Caco-2 (cell line): ENCODE data around the gene TPK1. TPM values are rescaled to one million over a fixed set of nuclear protein-coding genes. Genes with fewer than 3 reads are reported as not detected.

Source experiments
- BruUV-seq: library from RNA; stranded (reverse); fragments of 400-500 nt; replicated peaks from 2 replicates; lab custom pipeline; 2021; lab: Mats Ljungman, UMichigan
- CTCF ChIA-PET: fragments of 300-600 bp; sonication (Branson Sonifier 250); formaldehyde crosslinking; loops from one replicate; lab custom pipeline; 2022; ENCODE audit warnings: antibody characterized with exemption; lab: Charles Lee
- POLR2A ChIA-PET: fragments of 300-600 bp; sonication (Branson Sonifier 250); formaldehyde crosslinking; loops from one replicate; lab custom pipeline; 2022; ENCODE audit warnings: antibody characterized with exemption; lab: Charles Lee
- DNase-seq, 2 experiments: peaks; one replicate each; pipeline versions ENCODE4 v3.0.0 to v3.0.0-alpha.2; 2020 to 2022
- H3K27me3 ChIP-seq: replicated peaks from 2 replicates; pipeline ENCODE4 v1.6.0; 2011; ENCODE audit warnings: low read length; ENCODE audit not compliant: control insufficient read depth, insufficient read depth
- H3K36me3 ChIP-seq: 2 replicates; pipeline ENCODE4 v1.5.1; 2011; ENCODE audit warnings: low read length; ENCODE audit not compliant: control insufficient read depth, insufficient read depth
- H3K4me1 ChIP-seq: fragments of 250-450 bp; sonication (Bioruptor Pico); 2 replicates; pipeline ENCODE4 v1.5.1; 2020; ENCODE audit warnings: mild to moderate bottlenecking
- H3K4me3 ChIP-seq: 2 replicates; pipeline ENCODE4 v1.5.1; 2011; ENCODE audit warnings: low read depth, mild to moderate bottlenecking, control low read depth, low read length
- H3K9me3 ChIP-seq: fragments of 250-450 bp; sonication (Bioruptor Pico); 2 replicates; pipeline ENCODE4 v1.5.1; 2020; ENCODE audit warnings: mild to moderate bottlenecking, moderate library complexity
- H3K27ac Mint-ChIP-seq: one replicate; pipeline ENCODE4 v1.8.0; 2022; ENCODE audit warnings: mixed read lengths; ENCODE audit not compliant: unreplicated experiment
- H3K27me3 Mint-ChIP-seq: one replicate; pipeline ENCODE4 v1.8.0; 2022; ENCODE audit warnings: mixed read lengths; ENCODE audit not compliant: insufficient read depth, unreplicated experiment
- H3K36me3 Mint-ChIP-seq: one replicate; pipeline ENCODE4 v1.8.0; 2022; ENCODE audit warnings: mild to moderate bottlenecking, mixed read lengths; ENCODE audit not compliant: insufficient read depth, unreplicated experiment
- H3K4me1 Mint-ChIP-seq: one replicate; pipeline ENCODE4 v1.8.0; 2022; ENCODE audit warnings: low read depth, mixed read lengths; ENCODE audit not compliant: unreplicated experiment
- H3K4me3 Mint-ChIP-seq: one replicate; pipeline ENCODE4 v1.8.0; 2022; ENCODE audit warnings: mild to moderate bottlenecking, moderate library complexity, mixed read lengths; ENCODE audit not compliant: unreplicated experiment
- H3K9me3 Mint-ChIP-seq: one replicate; pipeline ENCODE4 v1.8.0; 2022; ENCODE audit warnings: mixed read lengths; ENCODE audit not compliant: unreplicated experiment
- intact Hi-C: fragments of 100-400 bp; cut with micrococcal nuclease; formaldehyde crosslinking; loops from one replicate; pipeline ENCODE4 v1.10.0; 2022; ENCODE audit not compliant: unreplicated experiment
- total RNA-seq: library from RNA; stranded (reverse); gene quantifications from 2 replicates; pipeline ENCODE4 v1.2.3, GENCODE V29; 2022
- TF ChIP-seq, protein P1 (sequence below), 2 experiments: fragments of 200-600 bp in 1 of 2; IDR thresholded peaks; 1 replicate in 1 of 2; 2 replicates in 1 of 2; pipeline versions ENCODE4 v1.5.1 to v1.8.0; 2011 to 2022; ENCODE audit warnings: antibody characterized with exemption in 1 of 2, control low read depth in 1 of 2, inconsistent platforms in 1 of 2, low read depth in 1 of 2, low read length in 1 of 2, mild to moderate bottlenecking in 1 of 2, moderate library complexity in 1 of 2; ENCODE audit not compliant: insufficient read depth in 1 of 2, severe bottlenecking in 1 of 2, unreplicated experiment in 1 of 2

The TPK1 gene
- total RNA-seq, 1 experiment from 2014 or later, result 86.6 TPM

GRCh38 chr7:144525956-144526355 lies 309.9 kb downstream of the TPK1 start:
- Histone ChIP-seq H3K4me1 (no peaks in the 10 kb centered on the region), H3K4me3 (no peak overlapping the region), H3K36me3 (no peaks in the 10 kb centered on the region), H3K27me3 (no peaks in the 10 kb centered on the region), H3K9me3 (no peaks in the 10 kb centered on the region; the same call in 1 of the 2 replicates)
- Mint-ChIP-seq H3K4me3 (no peak overlapping the region), H3K27me3 (no peaks in the 10 kb centered on the region), H3K4me1 (no peaks in the 10 kb centered on the region), H3K36me3 (peaks cover 3% of the 10 kb centered on the region), H3K27ac (no peak overlapping the region), H3K9me3 (no peaks in the 10 kb centered on the region)
- BruUV-seq, result no TSS peak
- CTCF ChIA-PET, result no interaction called here
- intact Hi-C loops, result loop anchor here (2.0 kb wide), 1 partner anchor 23 kb away; no protein-coding TSS in a partner anchor
- TF ChIP-seq, protein P1, sequence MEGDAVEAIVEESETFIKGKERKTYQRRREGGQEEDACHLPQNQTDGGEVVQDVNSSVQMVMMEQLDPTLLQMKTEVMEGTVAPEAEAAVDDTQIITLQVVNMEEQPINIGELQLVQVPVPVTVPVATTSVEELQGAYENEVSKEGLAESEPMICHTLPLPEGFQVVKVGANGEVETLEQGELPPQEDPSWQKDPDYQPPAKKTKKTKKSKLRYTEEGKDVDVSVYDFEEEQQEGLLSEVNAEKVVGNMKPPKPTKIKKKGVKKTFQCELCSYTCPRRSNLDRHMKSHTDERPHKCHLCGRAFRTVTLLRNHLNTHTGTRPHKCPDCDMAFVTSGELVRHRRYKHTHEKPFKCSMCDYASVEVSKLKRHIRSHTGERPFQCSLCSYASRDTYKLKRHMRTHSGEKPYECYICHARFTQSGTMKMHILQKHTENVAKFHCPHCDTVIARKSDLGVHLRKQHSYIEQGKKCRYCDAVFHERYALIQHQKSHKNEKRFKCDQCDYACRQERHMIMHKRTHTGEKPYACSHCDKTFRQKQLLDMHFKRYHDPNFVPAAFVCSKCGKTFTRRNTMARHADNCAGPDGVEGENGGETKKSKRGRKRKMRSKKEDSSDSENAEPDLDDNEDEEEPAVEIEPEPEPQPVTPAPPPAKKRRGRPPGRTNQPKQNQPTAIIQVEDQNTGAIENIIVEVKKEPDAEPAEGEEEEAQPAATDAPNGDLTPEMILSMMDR (IDR thresholded peaks at IDR 0.05; ENCODE audit: insufficient read depth in 1 of 2, low read depth in 1 of 2, low read length in 1 of 2, severe bottlenecking in 1 of 2, unreplicated experiment in 1 of 2), result no peak
- POLR2A ChIA-PET, result no interaction called here
- DNase-seq, result no peak

- Histone ChIP-seq H3K4me1 (no peaks in the 10 kb centered on the region), H3K4me3 (no peak overlapping the region), H3K27me3 (no peaks in the 10 kb centered on the region), H3K36me3 (no peaks in the 10 kb centered on the region), H3K9me3 (no peaks in the 10 kb centered on the region; the same call in 1 of the 2 replicates)
- peaks cover 7% of the 10 kb centered on the region for H3K36me3 Mint-ChIP-seq
- CTCF ChIA-PET, result no interaction called here
- no peaks in the 10 kb centered on the region for H3K9me3 Mint-ChIP-seq
- no TSS peak for BruUV-seq
- no peak overlapping the region for H3K4me3 Mint-ChIP-seq
- no peaks in the 10 kb centered on the region for H3K4me1 Mint-ChIP-seq
- TF ChIP-seq, protein P1 (IDR thresholded peaks at IDR 0.05; ENCODE audit: insufficient read depth in 1 of 2, low read depth in 1 of 2, low read length in 1 of 2, severe bottlenecking in 1 of 2, unreplicated experiment in 1 of 2), result no peak
- intact Hi-C loops, result loop anchor here (2.0 kb wide), 1 partner anchor 21 kb away; no protein-coding TSS in a partner anchor
- POLR2A ChIA-PET, result no interaction called here
- H3K27ac Mint-ChIP-seq, result no peak overlapping the region
- no peak for DNase-seq
- no peaks in the 10 kb centered on the region for H3K27me3 Mint-ChIP-seq
Measured at GRCh38 chr7:144524271-144524670, 311.6 kb downstream of the TPK1 start.

DNA sequence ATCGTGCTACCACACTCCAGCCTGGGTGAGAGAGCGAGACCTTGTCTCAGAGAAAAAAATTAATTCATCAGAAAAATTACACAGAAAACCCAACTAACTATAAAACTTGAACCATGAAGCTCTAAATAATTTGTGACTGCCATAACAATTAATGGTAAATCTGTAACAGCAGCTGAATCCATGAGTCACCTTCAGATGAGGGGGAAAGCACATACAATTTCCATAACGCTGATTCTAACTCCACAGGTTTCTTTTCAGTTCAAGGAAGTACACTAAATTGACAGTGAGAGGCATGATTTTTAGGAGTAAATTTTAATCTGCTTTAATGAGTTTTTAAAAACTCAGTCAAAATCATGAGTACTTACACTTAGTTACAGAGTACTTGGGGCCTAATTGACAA lies 312.2 kb downstream of the TPK1 start:
- intact Hi-C loops, result loop anchor here (2.0 kb wide), 1 partner anchor 21 kb away; no protein-coding TSS in a partner anchor
- H3K4me3 ChIP-seq, result no peak overlapping the region

More for the DNA sequence above, 312.2 kb downstream of the TPK1 start:
- H3K4me3 Mint-ChIP-seq, result no peak overlapping the region
- ChIA-PET POLR2A (no interaction called here), CTCF (no interaction called here)
- peaks cover 7% of the 10 kb centered on the region for H3K36me3 Mint-ChIP-seq
- H3K4me1 Mint-ChIP-seq, result no peaks in the 10 kb centered on the region
- Histone ChIP-seq H3K36me3 (no peaks in the 10 kb centered on the region), H3K4me1 (no peaks in the 10 kb centered on the region), H3K9me3 (no peaks in the 10 kb centered on the region; the same call in 1 of the 2 replicates), H3K27me3 (no peaks in the 10 kb centered on the region)
- no peak for DNase-seq
- H3K27me3 Mint-ChIP-seq, result no peaks in the 10 kb centered on the region
- H3K27ac Mint-ChIP-seq, result no peak overlapping the region
- TF ChIP-seq, protein P1 (IDR thresholded peaks at IDR 0.05; ENCODE audit: insufficient read depth in 1 of 2, low read depth in 1 of 2, low read length in 1 of 2, severe bottlenecking in 1 of 2, unreplicated experiment in 1 of 2), result no peak
- H3K9me3 Mint-ChIP-seq, result no peaks in the 10 kb centered on the region
- no TSS peak for BruUV-seq
